Stomach (tissue), 4 donors: ENCODE results near the gene ESCO1.

ENCODE experiments used
- POLR2A ChIP-seq, 4 donors: fragments of 450-650 bp; IDR thresholded peaks; one replicate each; pipeline ENCODE4 v1.6.1; 2016; ENCODE audit warnings: antibody characterized with exemption in 4 of 4, control low read depth in 2 of 4, mild to moderate bottlenecking in 1 of 4, moderate library complexity in 1 of 4
- TF ChIP-seq, protein P1 (sequence below), 7 experiments: fragments of 450-650 bp in 4 of 7; fragments of 200-600 bp in 3 of 7; sonication (generic) in 3 of 7; IDR thresholded peaks; one replicate each; pipeline ENCODE4 v1.5.1; 2016 to 2019; ENCODE audit warnings: antibody characterized with exemption in 7 of 7, control low read depth in 2 of 7, mild to moderate bottlenecking in 1 of 7

DNA sequence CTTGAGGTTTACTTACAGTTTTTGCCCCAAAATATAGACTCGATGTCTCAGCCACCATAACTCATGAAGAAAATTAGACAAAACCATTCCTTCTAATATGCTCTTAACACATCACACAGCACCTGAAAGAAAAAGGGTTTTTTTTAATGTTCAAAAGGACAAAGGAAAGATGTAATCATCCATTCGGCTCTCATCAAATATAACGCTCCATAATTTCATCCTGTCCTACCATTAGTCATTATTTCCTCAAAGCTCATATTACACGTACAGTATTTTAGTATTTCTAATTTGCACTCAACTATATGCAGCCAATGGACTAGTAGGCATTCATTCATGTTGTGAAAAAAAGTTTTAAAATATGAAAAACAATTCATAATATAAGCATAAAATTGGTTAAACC lies 24.8 kb downstream of the ESCO1 start:
- TF ChIP-seq, protein P1, sequence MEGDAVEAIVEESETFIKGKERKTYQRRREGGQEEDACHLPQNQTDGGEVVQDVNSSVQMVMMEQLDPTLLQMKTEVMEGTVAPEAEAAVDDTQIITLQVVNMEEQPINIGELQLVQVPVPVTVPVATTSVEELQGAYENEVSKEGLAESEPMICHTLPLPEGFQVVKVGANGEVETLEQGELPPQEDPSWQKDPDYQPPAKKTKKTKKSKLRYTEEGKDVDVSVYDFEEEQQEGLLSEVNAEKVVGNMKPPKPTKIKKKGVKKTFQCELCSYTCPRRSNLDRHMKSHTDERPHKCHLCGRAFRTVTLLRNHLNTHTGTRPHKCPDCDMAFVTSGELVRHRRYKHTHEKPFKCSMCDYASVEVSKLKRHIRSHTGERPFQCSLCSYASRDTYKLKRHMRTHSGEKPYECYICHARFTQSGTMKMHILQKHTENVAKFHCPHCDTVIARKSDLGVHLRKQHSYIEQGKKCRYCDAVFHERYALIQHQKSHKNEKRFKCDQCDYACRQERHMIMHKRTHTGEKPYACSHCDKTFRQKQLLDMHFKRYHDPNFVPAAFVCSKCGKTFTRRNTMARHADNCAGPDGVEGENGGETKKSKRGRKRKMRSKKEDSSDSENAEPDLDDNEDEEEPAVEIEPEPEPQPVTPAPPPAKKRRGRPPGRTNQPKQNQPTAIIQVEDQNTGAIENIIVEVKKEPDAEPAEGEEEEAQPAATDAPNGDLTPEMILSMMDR (IDR thresholded peaks at IDR 0.05) = no peak
- no peak for TF ChIP-seq POLR2A (IDR thresholded peaks at IDR 0.05)
